Progenitor cell of endocrine pancreas (in vitro differentiated cells): ENCODE results near the gene MYO18A. TPM values are rescaled to one million over a fixed set of nuclear protein-coding genes. Genes with fewer than 3 reads are reported as not detected.

Source experiments
- DNase-seq: peaks from one replicate; pipeline ENCODE4 v3.0.0; 2021; ENCODE audit warnings: low spot score; ENCODE audit not compliant: unreplicated experiment
- H3K27ac Mint-ChIP-seq: 2 replicates; pipeline ENCODE4 v1.8.0; 2021; ENCODE audit warnings: mild to moderate bottlenecking, moderate library complexity, mixed read lengths
- H3K27me3 Mint-ChIP-seq: 2 replicates; pipeline ENCODE4 v1.8.0; 2021; ENCODE audit warnings: mixed read lengths
- H3K36me3 Mint-ChIP-seq: 2 replicates; pipeline ENCODE4 v1.8.0; 2022; ENCODE audit warnings: mixed read lengths; ENCODE audit not compliant: insufficient read depth
- H3K4me1 Mint-ChIP-seq: 2 replicates; pipeline ENCODE4 v1.8.0; 2021; ENCODE audit warnings: low read depth, mixed read lengths
- H3K4me3 Mint-ChIP-seq: 2 replicates; pipeline ENCODE4 v1.8.0; 2021; ENCODE audit warnings: low read depth, mild to moderate bottlenecking, moderate library complexity, mixed read lengths
- H3K9me3 Mint-ChIP-seq: 2 replicates; pipeline ENCODE4 v1.8.0; 2021; ENCODE audit warnings: low read depth, mixed read lengths
- CTCF ChIP-seq: fragments of 200-600 bp; sonication (generic); IDR thresholded peaks from one replicate; pipeline ENCODE4 v1.5.0; 2021; ENCODE audit warnings: antibody characterized with exemption, mild to moderate bottlenecking; ENCODE audit not compliant: unreplicated experiment
- total RNA-seq: library from RNA; stranded (reverse); gene quantifications from 2 replicates; pipeline ENCODE4 v1.2.1, GENCODE V29; 2021

Gene MYO18A
- total RNA-seq, 1 donor from 2014 or later = 75.7 TPM

DNA sequence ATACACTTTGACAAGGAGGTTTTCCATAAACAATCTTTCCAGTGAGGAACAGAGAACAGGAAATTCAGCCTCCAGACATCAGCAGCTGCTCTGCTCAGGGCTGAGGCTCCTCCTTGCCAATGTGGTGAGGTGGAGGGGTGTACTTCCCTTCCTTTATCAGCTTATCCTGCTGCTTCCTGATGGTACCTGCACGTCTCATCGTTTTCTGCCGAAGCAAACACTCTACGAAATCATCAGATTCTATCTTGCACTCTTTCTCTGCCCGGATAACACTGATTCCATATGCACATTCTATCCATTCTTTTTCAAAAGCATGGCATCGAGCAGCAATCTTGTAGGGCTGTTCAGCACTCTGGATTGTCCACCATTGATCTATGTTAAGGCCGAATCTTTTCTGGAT is 159.0 kb downstream of the MYO18A start:
- peaks cover 70% of the 10 kb centered on the region for H3K27me3 Mint-ChIP-seq
- no peak overlapping the region for H3K27ac Mint-ChIP-seq
- no peak for DNase-seq
- no peak overlapping the region for H3K4me3 Mint-ChIP-seq
- peaks cover 12% of the 10 kb centered on the region for H3K4me1 Mint-ChIP-seq
- H3K36me3 Mint-ChIP-seq = no peaks in the 10 kb centered on the region
- H3K9me3 Mint-ChIP-seq = no peaks in the 10 kb centered on the region
- no peak for TF ChIP-seq CTCF

Other genes with a start within 250 kb of the MYO18A start
- 70.4 and 71.8 TPM in 2 replicates for gene PHF12, start 228.9 kb downstream of the MYO18A start, total RNA-seq
- 9.8 and 10.1 TPM in 2 replicates for gene SEZ6, start 174.4 kb downstream of the MYO18A start, total RNA-seq
- gene PIPOX, start 137.3 kb downstream of the MYO18A start, total RNA-seq = 4.3 and 5.3 TPM in 2 replicates
- not detected in 2 replicates for gene CRYBA1, start 66.5 kb upstream of the MYO18A start, total RNA-seq
- gene NUFIP2, start 113.8 kb upstream of the MYO18A start, total RNA-seq = 50.8 and 52.8 TPM in 2 replicates
- 89.1 and 90.3 TPM in 2 replicates for gene TAOK1, start 210.0 kb upstream of the MYO18A start, total RNA-seq